GM21447 (cell line): Measurements from ENCODE around the gene MORC3.
"Not testable (repeated sequence)": the region's sequence is repeated elsewhere in the genome, so short reads cannot be mapped to it uniquely, and the experiment has no call there.

Source experiments
- ATAC-seq: cut with Tn5 transposase; IDR thresholded peaks from one replicate; pipeline ENCODE4 v1.9.1; 2021; ENCODE audit not compliant: unreplicated experiment

The MORC3 gene

GRCh38 chr21:36321325-36322082 is 1.5 kb downstream of the MORC3 start:
- no peak for ATAC-seq

DNA sequence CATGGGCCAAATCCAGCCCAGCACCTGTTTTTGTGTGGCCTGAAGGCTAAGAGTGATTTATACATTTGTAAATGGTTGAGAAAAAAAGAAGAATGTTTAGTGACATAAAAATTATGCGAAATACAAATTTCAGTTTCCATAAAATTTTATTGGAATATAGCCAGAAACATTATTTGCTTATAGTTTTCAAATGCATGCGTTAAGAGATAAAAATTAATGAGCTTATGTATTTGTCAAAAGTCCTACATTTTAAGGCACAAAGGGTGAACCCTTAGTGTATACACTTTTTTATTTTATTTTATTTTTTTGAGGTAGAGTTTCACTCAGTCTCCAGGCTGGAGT is 2.1 kb downstream of the MORC3 start:
- no peak for ATAC-seq

- no peak for ATAC-seq
Observed at GRCh38 chr21:36323032-36323431, 3.0 kb downstream of the MORC3 start.

DNA sequence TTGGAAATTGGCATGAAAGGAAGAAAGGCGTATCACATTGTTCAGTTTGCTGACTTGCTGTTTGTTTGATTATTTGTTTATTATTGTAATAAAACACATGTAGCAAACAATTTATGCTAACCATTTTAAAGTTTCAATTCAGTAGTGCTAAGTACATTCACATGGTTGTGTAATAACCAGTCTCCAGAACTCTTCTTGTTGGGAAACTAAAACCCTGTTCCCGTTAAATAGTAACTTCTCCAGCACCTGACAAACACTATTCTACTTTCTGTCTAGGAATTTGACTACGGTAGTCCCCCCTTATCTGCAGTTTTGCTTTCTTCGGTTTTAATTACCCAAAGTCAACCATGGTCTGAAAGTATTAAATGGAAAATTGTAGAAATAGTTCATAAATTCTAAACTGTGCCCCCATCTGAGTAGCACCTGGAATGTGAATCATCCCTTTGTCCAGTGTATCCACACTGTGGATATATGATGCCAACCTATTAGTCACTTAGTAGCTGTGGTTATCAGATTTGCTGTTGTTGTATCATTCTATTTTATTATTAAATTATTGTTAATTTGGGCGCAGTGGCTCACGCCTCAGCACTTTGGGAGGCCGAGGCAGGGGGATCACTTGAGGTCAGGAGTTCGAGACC is 5.5 kb downstream of the MORC3 start:
- ATAC-seq, result no peak

GRCh38 chr21:36330904-36331303 is 10.9 kb downstream of the MORC3 start:
- ATAC-seq, result peak; percentile 51

DNA sequence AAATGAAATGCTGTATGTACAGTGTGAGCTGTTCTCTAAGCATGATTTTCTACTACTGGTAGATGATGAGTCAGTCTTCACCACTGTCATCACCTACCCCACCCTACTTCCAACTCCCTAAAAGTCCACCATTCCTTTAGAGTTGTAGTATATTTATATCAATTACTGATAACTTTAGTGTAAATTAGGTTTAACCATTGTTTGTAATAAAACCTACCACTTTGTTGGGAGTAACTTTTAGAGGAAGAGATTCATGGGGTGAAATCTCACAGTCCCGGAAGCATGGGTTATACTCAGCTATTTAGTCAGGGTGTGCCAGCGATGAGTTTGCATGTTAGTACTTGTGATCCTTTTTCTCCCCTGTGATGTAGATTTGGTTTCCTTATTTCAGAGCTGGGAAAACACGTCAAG is 17.1 kb downstream of the MORC3 start:
- no peak for ATAC-seq

DNA sequence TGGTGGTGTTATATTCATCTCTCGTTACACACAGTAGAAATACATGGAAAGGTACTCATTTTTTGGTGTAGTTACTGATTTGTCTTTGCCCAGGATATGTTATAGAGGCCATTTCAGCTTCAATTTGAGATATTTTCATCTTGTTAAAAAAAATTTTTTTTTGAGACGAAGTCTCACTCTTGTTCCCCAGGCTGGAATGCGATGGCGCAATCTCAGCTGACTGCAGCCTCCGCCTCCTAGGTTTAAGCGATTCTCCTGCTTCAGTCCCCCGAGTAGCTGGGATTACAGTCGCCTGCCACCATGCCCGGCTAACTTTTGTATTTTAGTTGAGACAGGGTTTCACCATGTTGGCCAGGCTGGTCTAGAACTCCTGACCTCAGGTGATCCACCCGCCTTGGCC is 19.0 kb downstream of the MORC3 start:
- no peak for ATAC-seq

DNA sequence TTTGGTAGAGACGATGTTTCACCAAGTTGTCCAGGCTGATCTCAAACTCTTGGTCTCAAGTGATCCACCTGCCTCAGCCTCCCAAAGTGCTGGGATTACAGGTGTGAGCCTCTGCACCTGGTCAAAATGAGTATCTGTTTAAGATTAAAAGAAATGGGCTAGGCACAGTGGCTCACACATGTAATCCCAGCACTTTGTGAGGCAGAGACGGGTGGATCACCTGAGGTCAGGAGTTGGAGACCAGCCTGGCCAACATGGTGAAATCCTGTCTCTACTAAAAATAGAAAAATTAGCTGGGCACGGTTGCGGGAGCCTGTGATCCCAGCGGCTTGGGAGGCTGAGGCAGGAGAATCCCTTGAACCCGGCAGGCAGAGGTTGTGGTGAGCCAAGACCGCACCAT is 22.6 kb downstream of the MORC3 start:
- ATAC-seq, result not testable (repeated sequence)

DNA sequence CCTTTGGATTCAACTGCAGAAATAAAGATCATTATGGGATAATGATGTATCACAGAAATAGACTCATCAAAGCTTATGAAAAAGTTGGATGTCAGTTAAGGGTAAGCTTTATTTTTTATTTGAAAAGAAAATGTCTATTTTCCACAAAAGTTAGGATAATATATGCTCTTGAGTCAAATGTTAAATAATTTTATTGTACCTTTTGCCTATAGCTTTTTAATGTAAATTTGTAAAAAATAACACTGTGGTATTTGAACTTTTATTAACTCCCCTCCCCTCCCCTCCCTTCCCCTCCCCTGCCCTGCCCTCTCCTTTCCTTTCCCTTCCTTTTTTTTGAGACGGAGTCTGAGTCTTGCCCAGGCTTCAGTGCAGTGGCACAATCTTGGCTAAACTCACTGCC is 24.9 kb downstream of the MORC3 start:
- ATAC-seq, result no peak

- ATAC-seq, result no peak
Observed at GRCh38 chr21:36347278-36347961, 27.4 kb downstream of the MORC3 start.

DNA sequence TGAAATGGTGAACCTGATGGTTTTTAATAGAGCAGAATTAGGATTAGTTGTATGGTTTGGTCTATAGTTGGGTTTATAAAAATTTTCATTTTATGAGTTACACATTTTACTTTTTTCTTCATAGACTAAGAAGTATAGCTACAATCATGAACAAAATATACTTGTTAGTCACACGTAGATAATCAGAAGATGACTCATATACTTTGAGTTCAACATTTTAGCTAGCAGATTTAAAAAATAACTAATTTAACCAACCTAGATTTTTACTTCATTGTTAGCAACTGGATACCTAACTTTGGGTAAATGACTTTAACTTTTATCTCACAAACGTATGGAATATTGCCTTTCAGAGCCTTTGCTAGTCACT is 27.9 kb downstream of the MORC3 start:
- no peak for ATAC-seq

- no peak for ATAC-seq
Observed at GRCh38 chr21:36349315-36349714, 29.3 kb downstream of the MORC3 start.

GRCh38 chr21:36350282-36350910 is 30.4 kb downstream of the MORC3 start:
- no peak for ATAC-seq

DNA sequence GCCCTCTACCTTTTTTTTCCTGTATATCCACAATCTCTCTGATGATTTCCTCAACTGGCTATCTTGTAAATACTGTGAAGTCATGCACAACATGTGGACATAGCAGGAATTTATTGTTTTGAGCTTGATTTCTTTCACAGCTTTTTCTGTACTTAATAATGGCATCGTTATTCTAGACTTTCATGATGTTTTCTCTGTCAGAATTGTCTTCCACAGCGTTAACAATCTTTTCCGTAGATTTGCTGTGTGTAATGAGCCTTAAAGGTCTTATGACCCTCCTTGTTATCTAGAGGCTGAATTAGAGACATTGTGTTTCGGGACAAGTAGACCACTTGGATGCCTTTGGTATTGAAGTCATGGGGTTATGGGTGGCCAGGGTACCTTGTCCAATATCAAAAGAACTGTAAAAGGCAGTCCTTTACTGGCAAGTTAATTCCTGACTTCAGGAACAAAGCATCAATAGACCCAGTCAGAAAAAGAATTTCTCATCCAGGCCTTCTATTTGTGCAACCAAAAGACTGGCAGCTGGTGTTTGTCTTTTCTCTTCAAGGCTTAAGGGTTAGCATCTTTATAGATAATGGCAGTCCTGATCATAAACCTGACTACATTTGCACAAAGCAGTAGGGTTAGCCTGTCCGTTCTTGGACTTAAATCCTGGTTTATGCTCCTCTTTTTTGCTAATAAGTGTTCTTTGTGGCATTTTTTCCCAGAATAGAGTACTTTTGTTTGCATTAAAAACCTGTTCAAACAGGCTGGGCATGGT is 35.1 kb downstream of the MORC3 start:
- ATAC-seq, result no peak

GRCh38 chr21:36355868-36356267 is 35.9 kb downstream of the MORC3 start:
- ATAC-seq, result no peak

- no peak for ATAC-seq
Observed at GRCh38 chr21:36359185-36359584, 39.2 kb downstream of the MORC3 start.

GRCh38 chr21:36369064-36369685 is 49.2 kb downstream of the MORC3 start:
- no peak for ATAC-seq

GRCh38 chr21:36375994-36376393 is 56.0 kb downstream of the MORC3 start:
- ATAC-seq, result no peak

- no peak for ATAC-seq
Observed at GRCh38 chr21:36377391-36377842, 57.4 kb downstream of the MORC3 start.

GRCh38 chr21:36379251-36379650 is 59.3 kb downstream of the MORC3 start:
- no peak for ATAC-seq
